Activated T-cell treated with anti-CD3 and anti-CD28 coated beads, Interleukin-2, amount 50 U/mL, for 72 hours (primary cell): ENCODE results near the gene PELI3. TPM values are rescaled to one million over a fixed set of nuclear protein-coding genes. Genes with fewer than 3 reads are reported as not detected.
A peak's percentile ranks its signal among the peaks of the same experiment; 100 is the strongest.
"Not testable (repeated sequence)": the region's sequence is repeated elsewhere in the genome, so short reads cannot be mapped to it uniquely, and the experiment has no call there.

Experiments used
- ATAC-seq, 2 donors: fragments of 150-1000 bp; cut with Tn5 transposase; replicated peaks in 1 of 2; 2 replicates each; pipeline ENCODE4 v1.10.0; 2021; ENCODE audit warnings: moderate library complexity in 2 of 2, mild to moderate bottlenecking in 1 of 2
- DNase-seq, 2 donors: peaks; one replicate each; pipeline ENCODE4 v3.0.0; 2021 to 2022; ENCODE audit warnings: mixed read lengths in 1 of 2
- H3K27ac Mint-ChIP-seq: one replicate; pipeline ENCODE4 v1.8.0; 2022; ENCODE audit warnings: mild to moderate bottlenecking, moderate library complexity, mixed read lengths
- H3K27me3 Mint-ChIP-seq: one replicate; pipeline ENCODE4 v1.8.0; 2022; ENCODE audit warnings: low read depth, mixed read lengths
- H3K36me3 Mint-ChIP-seq, 2 donors: one replicate each; pipeline ENCODE4 v1.8.0; 2022; ENCODE audit warnings: mixed read lengths in 2 of 2, mild to moderate bottlenecking in 1 of 2; ENCODE audit not compliant: insufficient read depth in 2 of 2
- H3K4me1 Mint-ChIP-seq: one replicate; pipeline ENCODE4 v1.8.0; 2022; ENCODE audit warnings: low read depth, mixed read lengths
- H3K4me3 Mint-ChIP-seq, 2 donors: one replicate each; pipeline ENCODE4 v1.8.0; 2022; ENCODE audit warnings: mild to moderate bottlenecking in 2 of 2, mixed read lengths in 2 of 2, moderate library complexity in 2 of 2
- H3K9me3 Mint-ChIP-seq, 2 donors: one replicate each; pipeline ENCODE4 v1.8.0; 2022; ENCODE audit warnings: mixed read lengths in 2 of 2
- total RNA-seq, 2 donors: library from RNA; stranded (reverse); gene quantifications; one replicate each; pipeline ENCODE4 v1.2.3, GENCODE V29; 2022

Gene PELI3, protein sequence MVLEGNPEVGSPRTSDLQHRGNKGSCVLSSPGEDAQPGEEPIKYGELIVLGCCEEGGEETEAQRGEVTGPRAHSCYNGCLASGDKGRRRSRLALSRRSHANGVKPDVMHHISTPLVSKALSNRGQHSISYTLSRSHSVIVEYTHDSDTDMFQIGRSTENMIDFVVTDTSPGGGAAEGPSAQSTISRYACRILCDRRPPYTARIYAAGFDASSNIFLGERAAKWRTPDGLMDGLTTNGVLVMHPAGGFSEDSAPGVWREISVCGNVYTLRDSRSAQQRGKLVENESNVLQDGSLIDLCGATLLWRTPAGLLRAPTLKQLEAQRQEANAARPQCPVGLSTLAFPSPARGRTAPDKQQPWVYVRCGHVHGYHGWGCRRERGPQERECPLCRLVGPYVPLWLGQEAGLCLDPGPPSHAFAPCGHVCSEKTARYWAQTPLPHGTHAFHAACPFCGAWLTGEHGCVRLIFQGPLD
- total RNA-seq: 1 to 10 TPM; 6.2 to 6.6 TPM

DNA sequence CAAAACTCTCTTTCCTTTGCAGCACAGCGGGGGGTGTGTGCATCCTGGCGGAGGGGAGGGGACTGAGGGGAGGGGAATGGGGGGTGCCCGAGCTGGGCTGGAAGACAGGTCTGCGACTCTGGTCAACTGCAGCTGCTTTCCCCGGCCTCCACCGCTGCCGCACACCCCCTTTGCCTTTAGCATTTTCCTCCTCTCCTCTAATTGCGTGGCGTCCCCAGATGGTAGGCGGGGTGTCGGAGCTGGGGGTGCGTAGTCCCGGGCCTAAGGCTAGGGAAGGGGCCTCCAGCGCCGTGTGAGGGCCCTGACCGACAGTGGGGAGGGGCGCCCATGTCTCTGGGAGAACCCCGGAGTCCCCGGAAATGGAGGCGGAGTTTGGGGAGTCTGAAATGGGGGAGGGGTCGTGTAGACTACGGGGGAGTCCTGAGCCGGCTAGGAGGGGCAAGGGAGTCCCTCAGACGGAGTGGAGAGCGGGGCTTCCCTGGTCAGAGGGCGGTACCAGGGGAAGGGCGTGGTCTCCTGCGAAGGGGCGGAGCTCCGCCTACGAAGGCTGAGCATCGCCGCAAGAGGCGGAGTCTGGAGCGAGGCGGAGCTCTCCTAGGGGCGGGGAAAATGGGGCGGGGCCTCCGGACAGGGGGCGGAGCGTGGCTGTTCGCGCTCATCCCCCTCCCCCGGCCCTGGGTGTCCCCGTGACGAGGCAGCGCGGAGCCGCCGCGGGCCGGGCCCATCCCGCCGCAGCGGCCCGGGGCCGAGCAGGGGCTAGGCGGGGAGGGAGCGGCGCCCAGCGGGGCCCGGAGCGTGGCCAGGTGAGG is at the start of gene PELI3:
Gene PELI3 (plus strand): TSS at position 681 of the 809 bp plus-strand sequence. CDS start 1,224 bp downstream, outside the sequence.
- H3K36me3 Mint-ChIP-seq: peaks cover 0 to 2% of the 10 kb centered on the region in 2 donors
- H3K4me3 Mint-ChIP-seq: peak within 1 kb of the TSS; percentile 94 to 96
- DNase-seq (peak; percentile 92 to 95), ATAC-seq (peak; percentile 90 to 92)
- peaks cover 44% of the 10 kb centered on the region for H3K4me1 Mint-ChIP-seq
- H3K27ac Mint-ChIP-seq: peak within 1 kb of the TSS; percentile 80
- peaks cover 2 to 4% of the 10 kb centered on the region in 2 donors for H3K9me3 Mint-ChIP-seq
- no peaks in the 10 kb centered on the region for H3K27me3 Mint-ChIP-seq

DNA sequence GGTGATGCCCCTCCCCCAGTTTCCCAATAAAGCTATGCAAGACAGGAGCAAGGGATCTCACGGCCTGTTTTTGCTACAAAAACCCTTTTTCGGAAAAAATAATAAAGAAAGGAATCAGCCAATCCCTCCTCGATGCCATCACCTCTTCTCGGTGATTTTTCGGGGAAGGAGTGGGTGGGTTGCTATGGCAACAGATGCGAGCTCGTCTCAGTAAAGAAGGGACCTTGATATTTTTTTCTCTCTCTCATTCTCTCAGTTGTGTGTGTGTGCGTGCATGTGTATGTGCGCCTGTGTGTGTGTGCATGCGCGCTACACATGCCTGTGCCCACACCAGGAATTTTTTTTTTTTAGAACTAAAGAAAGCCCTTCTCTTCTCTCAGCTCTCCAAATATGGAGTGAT is 49.7 kb upstream of the PELI3 start:
- peak in 1 of 2 donors; percentile 44 for DNase-seq
- H3K27me3 Mint-ChIP-seq: peaks cover 72% of the 10 kb centered on the region

DNA sequence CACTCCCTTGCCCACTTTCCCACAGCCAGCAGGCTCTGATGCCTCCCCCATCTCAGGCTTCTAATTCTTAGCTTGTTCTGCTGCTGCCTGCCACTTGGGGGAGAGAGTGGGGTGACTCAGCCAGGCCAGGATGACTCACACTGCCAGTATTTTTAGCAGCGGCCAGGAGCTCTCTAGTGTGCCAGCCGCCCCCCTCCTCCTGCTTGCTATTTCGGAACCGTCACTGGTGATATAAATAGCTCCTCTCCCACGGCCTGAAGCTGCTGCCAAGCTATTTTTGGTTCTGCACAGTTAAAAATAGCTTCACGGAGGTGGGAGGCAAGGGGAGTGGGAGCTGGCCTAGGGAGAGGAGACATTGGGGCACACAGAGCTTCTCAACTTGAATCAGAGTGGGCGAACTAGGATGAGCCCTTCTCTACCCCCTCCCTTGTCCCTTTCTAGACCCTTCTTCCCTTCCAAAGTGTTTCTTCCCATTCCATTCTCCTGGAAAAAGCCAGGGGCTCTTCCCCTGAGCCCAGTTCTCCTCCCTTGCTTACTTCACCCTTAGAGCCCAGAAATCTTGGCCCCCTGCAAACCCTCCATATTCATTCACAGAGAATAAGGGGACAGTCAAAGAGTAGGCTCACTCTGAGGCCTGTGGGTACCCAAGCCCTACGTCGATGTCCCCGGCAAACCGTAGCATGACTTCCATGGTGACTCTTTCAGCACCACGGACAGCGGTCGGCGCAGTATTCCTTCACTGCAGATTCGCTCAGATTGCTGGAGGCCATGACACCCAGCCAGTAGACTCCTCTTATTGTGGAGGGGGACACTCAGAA is 48.3 kb upstream of the PELI3 start:
- DNase-seq: peak; percentile 70 to 84
- peaks cover 69% of the 10 kb centered on the region for H3K27me3 Mint-ChIP-seq
- H3K9me3 Mint-ChIP-seq: peaks cover 3 to 5% of the 10 kb centered on the region in 2 donors
- peak; percentile 90 to 92 for ATAC-seq
- H3K4me3 Mint-ChIP-seq: peak overlapping the region; percentile 61 to 66
- H3K27ac Mint-ChIP-seq: peak overlapping the region; percentile 19
- H3K4me1 Mint-ChIP-seq: peaks cover 35% of the 10 kb centered on the region
- peaks cover 0 to 2% of the 10 kb centered on the region in 2 donors for H3K36me3 Mint-ChIP-seq

More for the DNA sequence above, 49.7 kb upstream of the PELI3 start:
- H3K27ac Mint-ChIP-seq: no peak overlapping the region
- no peak overlapping the region for H3K4me3 Mint-ChIP-seq
- H3K9me3 Mint-ChIP-seq: peaks cover 0 to 5% of the 10 kb centered on the region in 2 donors
- H3K36me3 Mint-ChIP-seq: peaks cover 0 to 2% of the 10 kb centered on the region in 2 donors
- peaks cover 35% of the 10 kb centered on the region for H3K4me1 Mint-ChIP-seq
- no peak for ATAC-seq

- Mint-ChIP-seq H3K36me3 (peaks cover 0 to 2% of the 10 kb centered on the region in 2 donors), H3K4me1 (peaks cover 35% of the 10 kb centered on the region), H3K27me3 (peaks cover 65% of the 10 kb centered on the region), H3K27ac (peak overlapping the region; percentile 19), H3K9me3 (peaks cover 3 to 5% of the 10 kb centered on the region in 2 donors), H3K4me3 (peak overlapping the region; percentile 61 to 66)
- no peak for ATAC-seq
- DNase-seq: no peak
These were observed 47.8 kb upstream of the PELI3 start for GRCh38 chr11:66418986-66419308.

GRCh38 chr11:66419825-66420224 is 46.9 kb upstream of the PELI3 start:
- H3K9me3 Mint-ChIP-seq: peaks cover 3 to 5% of the 10 kb centered on the region in 2 donors
- peaks cover 56% of the 10 kb centered on the region for H3K27me3 Mint-ChIP-seq
- H3K4me3 Mint-ChIP-seq: no peak overlapping the region
- no peak overlapping the region for H3K27ac Mint-ChIP-seq
- peaks cover 0 to 2% of the 10 kb centered on the region in 2 donors for H3K36me3 Mint-ChIP-seq
- DNase-seq (no peak), ATAC-seq (no peak)
- H3K4me1 Mint-ChIP-seq: peaks cover 35% of the 10 kb centered on the region

GRCh38 chr11:66420671-66421476 is 45.8 kb upstream of the PELI3 start, which contains the start of gene NPAS4:
Gene NPAS4, plus strand, starts transcription at chr11:66421035. Its CDS starts 145 bp downstream, at chr11:66421180.
- peaks cover 46% of the 10 kb centered on the region for H3K27me3 Mint-ChIP-seq
- DNase-seq (peak in 1 of 2 donors; percentile 16), ATAC-seq (peak in 1 of 2 donors; percentile 7)
- peaks cover 3 to 5% of the 10 kb centered on the region in 2 donors for H3K9me3 Mint-ChIP-seq
- H3K4me3 Mint-ChIP-seq: no peak within 1 kb of the TSS
- peaks cover 0 to 2% of the 10 kb centered on the region in 2 donors for H3K36me3 Mint-ChIP-seq
- no peak within 1 kb of the TSS for H3K27ac Mint-ChIP-seq
- H3K4me1 Mint-ChIP-seq: peaks cover 35% of the 10 kb centered on the region

DNA sequence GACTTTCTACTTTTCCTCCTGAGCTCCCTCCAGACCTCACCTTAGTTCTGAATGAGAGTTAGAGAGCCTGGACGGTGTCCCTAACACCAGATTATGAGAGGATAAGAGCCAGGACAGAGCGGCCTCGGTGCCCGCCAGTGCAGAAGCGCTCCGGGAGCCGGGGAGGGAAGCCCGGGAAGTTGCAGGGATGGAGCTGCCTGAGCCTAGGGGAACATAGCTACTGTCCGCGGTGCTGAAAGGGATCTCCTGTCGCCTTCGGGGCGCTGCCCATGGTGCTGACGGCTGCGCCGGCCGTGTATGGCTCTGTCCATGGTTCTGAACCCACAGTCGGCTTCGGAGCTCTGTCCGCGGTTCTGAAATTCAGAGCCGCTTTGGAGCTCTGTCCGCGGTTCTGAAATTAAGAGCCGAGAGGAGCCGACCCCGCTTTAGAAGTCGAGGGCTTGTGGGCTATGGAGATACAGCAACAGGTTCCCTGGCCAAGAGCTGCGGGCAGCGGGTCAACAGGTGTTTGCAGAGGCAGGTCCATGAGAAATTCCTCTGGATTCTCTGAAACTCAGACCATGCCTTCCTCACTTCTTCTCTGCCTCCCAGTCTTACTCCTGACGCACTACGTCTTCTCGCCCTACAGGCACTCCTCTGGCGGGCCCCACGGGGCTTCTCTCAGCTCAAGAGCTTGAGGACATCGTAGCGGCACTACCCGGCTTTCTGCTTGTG is 45.1 kb upstream of the PELI3 start:
- Mint-ChIP-seq H3K9me3 (peaks cover 3 to 5% of the 10 kb centered on the region in 2 donors), H3K27ac (no peak overlapping the region), H3K4me3 (no peak overlapping the region), H3K27me3 (peaks cover 38% of the 10 kb centered on the region), H3K4me1 (peaks cover 32% of the 10 kb centered on the region), H3K36me3 (peaks cover 0 to 2% of the 10 kb centered on the region in 2 donors)
- peak; percentile 85 to 93 for DNase-seq
- peak; percentile 49 to 70 for ATAC-seq

- Mint-ChIP-seq H3K27me3 (no peaks in the 10 kb centered on the region), H3K4me3 (no peak overlapping the region), H3K27ac (no peak overlapping the region), H3K36me3 (peaks cover 0 to 3% of the 10 kb centered on the region in 2 donors), H3K4me1 (peaks cover 6% of the 10 kb centered on the region), H3K9me3 (peaks cover 0 to 3% of the 10 kb centered on the region in 2 donors)
- DNase-seq (no peak), ATAC-seq (no peak)
These were observed 40.4 kb upstream of the PELI3 start for GRCh38 chr11:66426314-66426713.

GRCh38 chr11:66428933-66429332 is 37.8 kb upstream of the PELI3 start:
- DNase-seq (no peak), ATAC-seq (no peak)
- Mint-ChIP-seq H3K27ac (no peak overlapping the region), H3K9me3 (no peaks in the 10 kb centered on the region), H3K4me3 (no peak overlapping the region), H3K27me3 (no peaks in the 10 kb centered on the region), H3K36me3 (peaks cover 0 to 8% of the 10 kb centered on the region in 2 donors), H3K4me1 (peaks cover 6% of the 10 kb centered on the region)

- DNase-seq (peak; percentile 80 to 81), ATAC-seq (peak; percentile 73 to 80)
- H3K27me3 Mint-ChIP-seq: no peaks in the 10 kb centered on the region
- no peak overlapping the region for H3K4me3 Mint-ChIP-seq
- H3K36me3 Mint-ChIP-seq: peaks cover 0 to 11% of the 10 kb centered on the region in 2 donors
- peaks cover 6% of the 10 kb centered on the region for H3K4me1 Mint-ChIP-seq
- no peak overlapping the region for H3K27ac Mint-ChIP-seq
- no peaks in the 10 kb centered on the region for H3K9me3 Mint-ChIP-seq
These were observed 36.6 kb upstream of the PELI3 start for GRCh38 chr11:66429983-66430602.

GRCh38 chr11:66431287-66431686 is 35.4 kb upstream of the PELI3 start:
- not testable (repeated sequence) for H3K4me3 Mint-ChIP-seq, ATAC-seq, H3K27me3 Mint-ChIP-seq, DNase-seq, H3K9me3 Mint-ChIP-seq, H3K27ac Mint-ChIP-seq
- H3K36me3 Mint-ChIP-seq: peaks cover 0 to 15% of the 10 kb centered on the region in 2 donors
- H3K4me1 Mint-ChIP-seq: peaks cover 12% of the 10 kb centered on the region
